GM12864 (cell line): ENCODE data around the gene NLRP9.

Experiments
- DNase-seq: peaks from one replicate; pipeline ENCODE4 v3.0.0-alpha.2; 2011; ENCODE audit warnings: low read depth
- H3K4me3 ChIP-seq: 2 replicates; pipeline ENCODE4 v1.5.1; 2011; ENCODE audit warnings: mild to moderate bottlenecking, low read depth, low read length, control low read depth
- TF ChIP-seq, protein P1 (sequence below): IDR thresholded peaks from 2 replicates; pipeline ENCODE4 v1.5.1; 2011; ENCODE audit warnings: low read depth, mild to moderate bottlenecking, moderate library complexity, low read length, control low read depth, inconsistent platforms; ENCODE audit errors: missing control alignments

Gene NLRP9

DNA sequence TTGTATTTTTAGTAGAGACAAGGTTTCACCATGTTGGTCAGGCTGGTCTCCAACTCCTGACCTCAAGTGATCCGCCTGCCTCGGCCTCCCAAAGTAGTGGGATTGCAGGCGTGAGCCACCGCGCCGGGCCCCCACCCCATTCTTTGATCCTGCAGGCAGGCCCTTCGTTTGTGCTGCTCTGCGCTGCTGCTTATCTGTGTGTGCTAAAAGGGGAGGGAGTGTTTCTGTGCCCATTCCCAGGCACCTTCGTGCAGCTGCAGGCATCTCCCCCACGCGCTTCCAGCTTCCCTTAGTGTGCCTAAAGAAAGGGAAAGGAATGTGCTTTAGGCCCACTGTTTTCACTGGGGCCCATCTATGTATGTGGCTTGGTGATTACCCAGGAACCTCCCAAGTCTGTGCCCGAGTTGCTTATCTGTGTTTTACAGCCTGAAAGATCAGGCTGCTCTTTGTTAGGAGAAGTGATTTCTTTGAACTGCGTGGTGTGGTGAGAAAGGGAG is 36.0 kb downstream of the NLRP9 start:
- DNase-seq, result no peak
- TF ChIP-seq, protein P1, sequence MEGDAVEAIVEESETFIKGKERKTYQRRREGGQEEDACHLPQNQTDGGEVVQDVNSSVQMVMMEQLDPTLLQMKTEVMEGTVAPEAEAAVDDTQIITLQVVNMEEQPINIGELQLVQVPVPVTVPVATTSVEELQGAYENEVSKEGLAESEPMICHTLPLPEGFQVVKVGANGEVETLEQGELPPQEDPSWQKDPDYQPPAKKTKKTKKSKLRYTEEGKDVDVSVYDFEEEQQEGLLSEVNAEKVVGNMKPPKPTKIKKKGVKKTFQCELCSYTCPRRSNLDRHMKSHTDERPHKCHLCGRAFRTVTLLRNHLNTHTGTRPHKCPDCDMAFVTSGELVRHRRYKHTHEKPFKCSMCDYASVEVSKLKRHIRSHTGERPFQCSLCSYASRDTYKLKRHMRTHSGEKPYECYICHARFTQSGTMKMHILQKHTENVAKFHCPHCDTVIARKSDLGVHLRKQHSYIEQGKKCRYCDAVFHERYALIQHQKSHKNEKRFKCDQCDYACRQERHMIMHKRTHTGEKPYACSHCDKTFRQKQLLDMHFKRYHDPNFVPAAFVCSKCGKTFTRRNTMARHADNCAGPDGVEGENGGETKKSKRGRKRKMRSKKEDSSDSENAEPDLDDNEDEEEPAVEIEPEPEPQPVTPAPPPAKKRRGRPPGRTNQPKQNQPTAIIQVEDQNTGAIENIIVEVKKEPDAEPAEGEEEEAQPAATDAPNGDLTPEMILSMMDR, result no peak
- H3K4me3 ChIP-seq, result no peak overlapping the region

DNA sequence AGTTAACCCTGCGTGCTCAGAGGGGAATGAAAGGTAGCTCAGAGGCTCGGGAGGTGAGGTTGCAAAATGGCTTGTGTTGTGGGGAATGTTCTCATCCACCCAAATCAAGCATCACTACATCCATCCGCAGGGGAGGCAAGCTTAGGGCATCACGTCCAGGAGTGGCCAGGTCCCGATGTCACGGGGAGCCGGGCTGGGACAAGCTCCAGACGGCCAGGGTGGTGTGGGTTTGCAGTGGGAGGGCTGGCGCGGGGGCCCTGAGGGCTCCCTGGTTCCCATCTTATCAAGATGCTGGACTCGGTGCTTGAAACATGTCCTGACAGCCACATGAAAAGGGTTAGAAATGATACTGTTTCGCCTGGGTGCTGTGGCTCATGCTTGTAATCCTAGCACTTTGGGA is 37.4 kb downstream of the NLRP9 start:
- DNase-seq, result no peak

DNA sequence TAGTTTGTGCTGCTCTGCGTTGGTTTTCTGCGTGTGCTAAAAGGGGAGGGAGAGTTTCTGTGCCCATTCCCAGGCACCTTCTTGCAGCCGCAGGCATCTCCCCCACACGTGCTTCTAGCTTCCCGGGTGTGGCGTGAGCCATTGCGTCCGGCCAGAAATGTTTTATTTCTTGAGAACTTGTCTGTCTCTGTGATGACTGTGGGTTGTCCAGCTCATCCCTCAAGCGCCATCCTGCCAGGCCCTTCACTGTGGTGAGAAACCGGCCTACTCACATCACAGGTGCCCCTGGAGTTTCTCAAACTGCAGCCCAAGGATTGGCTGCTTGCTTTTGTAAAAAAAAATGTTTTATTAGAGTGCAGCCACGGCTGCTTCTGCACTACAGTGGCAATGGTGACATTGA is 39.0 kb downstream of the NLRP9 start:
- DNase-seq, result no peak
- TF ChIP-seq, protein P1, result no peak
- H3K4me3 ChIP-seq, result no peak overlapping the region

More for the DNA sequence above, 37.4 kb downstream of the NLRP9 start:
- TF ChIP-seq, protein P1, result no peak
- no peak overlapping the region for H3K4me3 ChIP-seq

DNA sequence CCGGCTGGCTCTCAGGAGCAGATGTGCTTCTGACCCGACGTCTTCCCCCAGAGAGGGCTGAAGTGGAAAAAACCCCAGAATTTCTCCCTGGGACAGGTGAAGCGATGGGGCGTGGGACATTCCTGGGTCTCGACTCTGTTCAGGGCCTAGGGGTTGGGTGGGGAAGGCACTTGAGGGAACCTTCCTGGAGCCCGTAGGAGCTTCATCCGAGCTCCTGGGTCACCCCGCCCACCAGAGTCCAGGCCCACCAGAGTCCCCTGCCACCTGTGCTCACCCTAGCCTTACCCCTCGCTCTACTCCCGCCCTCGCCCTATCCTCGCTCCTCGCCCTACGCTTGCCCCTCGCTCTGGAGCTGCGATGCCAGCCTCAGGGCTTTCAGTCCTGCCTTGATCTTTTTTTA is 39.9 kb downstream of the NLRP9 start:
- TF ChIP-seq, protein P1, result no peak
- no peak overlapping the region for H3K4me3 ChIP-seq
- DNase-seq, result no peak

DNA sequence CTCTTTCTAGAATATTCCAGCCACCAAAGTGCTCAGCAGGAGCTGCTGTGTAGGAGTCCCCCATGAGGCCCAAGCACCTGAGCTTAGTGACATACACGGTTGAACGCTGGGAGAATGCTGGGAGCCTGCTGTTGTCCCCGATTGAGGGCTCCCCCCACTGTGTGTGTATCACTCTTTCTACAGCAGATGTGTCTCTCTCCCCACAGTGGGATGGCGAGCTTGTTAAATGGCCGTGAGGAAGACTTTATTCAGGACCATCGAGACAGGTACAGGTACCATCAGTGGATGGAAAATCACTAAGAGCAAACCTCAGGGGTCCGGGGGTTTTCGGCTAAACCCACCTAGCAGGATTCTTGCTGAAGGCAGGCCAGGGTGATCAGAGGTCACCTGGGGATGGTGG is 40.5 kb downstream of the NLRP9 start:
- TF ChIP-seq, protein P1, result no peak
- H3K4me3 ChIP-seq, result no peak overlapping the region
- no peak for DNase-seq

DNA sequence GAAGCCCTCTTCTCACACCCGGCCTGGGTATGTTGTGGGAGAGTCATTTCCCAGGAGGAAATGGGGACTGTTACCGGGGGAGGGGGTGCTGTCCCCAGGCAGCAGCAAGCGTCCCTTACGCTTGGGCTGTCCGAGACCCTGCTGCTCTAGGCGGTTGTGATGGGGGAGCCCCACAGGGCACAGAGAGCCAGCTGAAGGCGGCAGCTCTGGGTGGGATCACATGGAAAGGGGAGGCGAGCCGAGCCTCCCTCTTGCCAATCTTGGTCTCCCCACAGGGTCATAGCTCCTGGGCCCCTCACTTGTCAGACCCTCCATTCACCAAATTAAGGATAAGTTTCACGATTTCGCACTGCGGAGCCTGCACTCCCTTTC is 41.1 kb downstream of the NLRP9 start:
- TF ChIP-seq, protein P1, result no peak
- DNase-seq, result no peak
- no peak overlapping the region for H3K4me3 ChIP-seq

DNA sequence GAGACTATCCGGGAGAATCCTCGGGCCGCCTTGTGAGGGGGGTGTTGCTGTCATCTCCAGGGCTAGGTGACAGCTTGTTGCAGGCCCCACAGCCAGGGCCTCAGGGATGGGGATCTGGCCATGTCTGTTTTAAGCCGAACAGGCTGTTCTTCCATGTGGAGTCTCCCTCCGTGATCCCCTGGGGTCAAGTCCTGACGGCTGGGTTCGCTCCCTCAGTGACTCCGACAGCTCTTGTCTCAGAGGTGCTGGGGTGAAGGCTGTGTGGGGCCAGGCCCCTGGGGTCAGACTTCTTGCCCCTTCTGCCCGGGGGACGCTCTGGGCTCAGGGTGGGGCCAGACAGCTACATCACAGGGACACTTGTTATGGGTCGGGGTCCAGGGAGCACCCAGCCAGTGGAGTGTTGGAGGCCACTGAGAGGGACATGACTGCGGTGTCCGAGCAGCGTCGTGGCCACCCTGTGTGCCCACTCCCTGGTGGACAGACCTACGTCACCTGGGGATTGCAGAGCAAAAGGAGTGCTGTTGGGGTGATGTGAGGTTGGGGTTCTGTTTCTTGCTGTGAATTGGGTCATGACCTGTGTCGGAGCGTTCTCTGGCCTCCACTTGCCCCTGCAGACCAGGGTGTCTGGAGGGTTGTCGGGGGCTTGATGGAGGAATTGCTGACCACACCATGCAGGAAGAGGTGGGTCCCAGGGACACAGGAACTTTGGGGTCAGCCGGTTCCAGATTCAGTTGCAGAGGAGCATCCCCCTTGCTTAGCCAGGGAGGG is 41.7 kb downstream of the NLRP9 start:
- TF ChIP-seq, protein P1, result no peak
- no peak for DNase-seq
- no peak overlapping the region for H3K4me3 ChIP-seq
